GM19452 (cell line): ENCODE measurements around the gene SIGLEC11.
"Not testable (repeated sequence)": the region's sequence is repeated elsewhere in the genome, so short reads cannot be mapped to it uniquely, and the experiment has no call there.

ENCODE experiments used
- ATAC-seq: cut with Tn5 transposase; IDR thresholded peaks from one replicate; pipeline ENCODE4 v1.9.1; 2021; ENCODE audit not compliant: unreplicated experiment

Gene SIGLEC11

DNA sequence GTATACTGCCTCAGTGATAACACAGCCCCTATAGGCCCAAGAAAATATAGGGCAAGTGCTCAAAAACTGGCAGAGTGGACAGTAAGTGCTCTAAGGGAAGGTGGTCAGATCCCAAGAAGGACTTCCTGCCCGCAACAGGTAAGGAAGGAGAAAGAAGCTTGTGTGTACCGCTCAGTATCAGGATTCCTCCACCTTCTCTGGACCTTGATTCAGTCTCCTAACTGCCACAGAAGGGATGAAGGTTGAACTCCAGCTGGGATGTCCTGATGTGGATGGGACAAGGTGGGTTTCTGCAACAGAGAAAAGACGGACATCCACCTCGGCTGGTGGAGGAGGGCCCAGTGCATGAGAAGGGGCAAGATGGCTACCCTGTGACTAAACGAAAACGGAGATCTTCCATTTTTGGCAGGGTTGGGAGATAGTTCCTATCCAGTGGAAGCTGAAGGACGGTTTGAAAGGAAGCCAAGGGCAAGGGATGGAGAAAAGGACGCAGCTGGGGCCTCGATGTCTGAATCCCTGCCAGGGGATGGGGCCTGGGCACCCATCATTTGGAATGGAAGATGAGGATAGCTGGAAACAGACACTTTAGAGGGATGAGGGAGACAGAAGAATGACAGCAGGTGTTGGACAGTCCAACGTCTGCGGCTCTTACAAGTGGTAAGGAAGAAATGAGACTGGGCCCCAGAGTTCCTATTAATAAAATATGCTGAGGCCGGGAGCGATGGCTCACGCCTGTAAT lies 33.3 kb downstream of the SIGLEC11 start:
- no peak for ATAC-seq

- no peak for ATAC-seq
Observed at GRCh38 chr19:49926515-49926914, 34.5 kb downstream of the SIGLEC11 start.

DNA sequence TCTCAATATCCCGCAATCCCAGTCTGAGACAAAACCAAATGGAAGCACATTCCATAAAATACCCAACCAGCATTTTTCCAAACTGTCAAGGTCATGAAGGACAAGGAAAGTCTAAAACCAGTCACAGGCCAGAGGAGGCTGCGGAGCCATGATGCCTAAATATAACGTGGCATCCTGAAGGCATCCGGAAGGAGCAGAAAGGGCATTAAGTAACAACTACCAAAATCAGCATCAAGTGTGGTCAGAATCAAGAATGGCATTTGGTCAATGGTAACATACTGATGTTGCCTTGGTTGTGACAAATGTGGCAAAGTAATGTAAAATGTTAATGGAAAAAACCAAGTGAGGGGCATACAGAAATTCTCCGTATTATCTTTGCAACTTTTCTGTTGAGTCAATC lies 35.5 kb downstream of the SIGLEC11 start:
- ATAC-seq, result no peak

- not testable (repeated sequence) for ATAC-seq
Observed at GRCh38 chr19:49924881-49925210, 36.1 kb downstream of the SIGLEC11 start.

GRCh38 chr19:49924004-49924880 lies 36.7 kb downstream of the SIGLEC11 start:
- ATAC-seq, result no peak

DNA sequence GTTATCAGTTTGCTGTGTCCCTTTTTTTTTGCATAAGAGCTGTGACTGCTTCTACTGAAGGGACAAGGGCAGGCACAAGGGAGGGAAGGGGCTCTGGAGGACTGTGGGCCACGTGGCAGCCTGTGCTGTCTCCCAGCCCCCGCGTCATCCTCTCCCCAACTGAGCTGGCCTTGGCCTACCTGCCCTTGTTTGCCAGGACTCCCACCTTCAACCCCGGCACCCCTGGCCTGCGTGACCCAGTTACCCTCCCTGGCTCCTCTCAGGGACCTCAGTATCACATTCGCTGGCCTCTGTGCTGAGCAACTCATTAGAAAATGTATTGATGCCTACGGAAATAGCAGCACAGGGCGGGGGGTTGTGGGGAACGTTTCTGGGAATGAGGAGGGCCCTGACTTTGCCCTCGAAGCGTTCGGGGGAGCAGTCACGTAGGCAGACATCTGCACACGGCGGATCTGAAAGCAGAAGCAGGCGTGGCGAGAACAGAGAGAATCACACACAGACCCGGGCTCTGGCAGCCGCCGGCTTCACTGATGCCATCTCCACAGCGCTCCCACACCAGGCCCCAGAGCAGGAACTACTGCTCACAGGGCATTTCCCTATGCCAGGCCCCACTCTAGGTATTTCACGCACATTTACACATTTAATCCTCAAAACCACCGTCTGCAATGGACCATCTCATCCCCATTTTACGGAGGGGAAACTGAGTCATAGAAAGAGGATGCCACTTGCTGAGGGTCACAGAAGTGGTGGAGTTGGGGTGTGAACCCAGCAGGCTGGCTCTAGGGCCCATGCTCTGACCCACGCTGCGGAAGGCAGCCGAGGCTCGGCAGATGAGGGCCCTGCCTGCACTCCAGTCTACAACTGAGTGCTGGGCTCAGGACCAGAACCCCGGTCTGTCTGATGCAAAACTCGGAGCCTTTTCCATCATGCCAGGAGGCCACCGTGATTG lies 37.6 kb downstream of the SIGLEC11 start:
- ATAC-seq, result no peak

GRCh38 chr19:49921871-49922795 lies 38.8 kb downstream of the SIGLEC11 start:
- no peak for ATAC-seq

DNA sequence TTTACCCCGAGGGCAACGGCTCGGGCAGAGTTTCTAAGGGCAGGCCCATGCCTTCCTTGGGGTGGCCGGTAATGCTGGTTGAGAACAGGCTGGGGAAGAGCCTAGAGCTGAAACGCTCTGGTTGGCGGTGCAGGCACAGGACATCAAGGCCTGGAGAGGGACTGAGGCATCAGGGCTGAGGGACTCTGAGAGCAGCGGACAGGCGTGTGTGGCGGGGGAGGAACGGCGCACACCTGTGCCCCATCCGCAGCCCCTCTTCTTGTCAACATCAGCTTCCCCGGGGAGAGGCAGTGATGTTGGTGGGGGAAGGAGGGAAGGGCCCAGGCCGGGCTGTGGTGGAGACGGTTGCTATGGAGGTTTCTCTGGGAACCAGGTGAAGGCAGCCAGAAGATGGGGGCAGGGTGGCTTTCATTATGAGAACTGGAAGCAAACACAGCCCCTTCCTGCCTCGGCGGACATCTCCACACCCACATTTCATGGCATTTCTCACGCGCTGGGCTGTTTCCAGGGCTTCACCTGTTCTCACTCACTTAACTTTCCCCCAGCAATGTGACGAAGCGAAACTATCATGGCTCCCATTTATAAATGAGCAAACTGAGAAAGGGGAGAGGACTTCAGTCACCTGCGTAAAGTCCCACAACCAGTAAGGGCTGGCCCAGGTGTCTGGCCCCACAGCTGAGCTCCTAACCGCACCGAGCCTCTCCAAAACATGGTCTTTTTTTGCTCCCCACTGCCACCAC lies 40.2 kb downstream of the SIGLEC11 start:
- no peak for ATAC-seq

- no peak for ATAC-seq
Observed at GRCh38 chr19:49918089-49918488, 42.9 kb downstream of the SIGLEC11 start.

DNA sequence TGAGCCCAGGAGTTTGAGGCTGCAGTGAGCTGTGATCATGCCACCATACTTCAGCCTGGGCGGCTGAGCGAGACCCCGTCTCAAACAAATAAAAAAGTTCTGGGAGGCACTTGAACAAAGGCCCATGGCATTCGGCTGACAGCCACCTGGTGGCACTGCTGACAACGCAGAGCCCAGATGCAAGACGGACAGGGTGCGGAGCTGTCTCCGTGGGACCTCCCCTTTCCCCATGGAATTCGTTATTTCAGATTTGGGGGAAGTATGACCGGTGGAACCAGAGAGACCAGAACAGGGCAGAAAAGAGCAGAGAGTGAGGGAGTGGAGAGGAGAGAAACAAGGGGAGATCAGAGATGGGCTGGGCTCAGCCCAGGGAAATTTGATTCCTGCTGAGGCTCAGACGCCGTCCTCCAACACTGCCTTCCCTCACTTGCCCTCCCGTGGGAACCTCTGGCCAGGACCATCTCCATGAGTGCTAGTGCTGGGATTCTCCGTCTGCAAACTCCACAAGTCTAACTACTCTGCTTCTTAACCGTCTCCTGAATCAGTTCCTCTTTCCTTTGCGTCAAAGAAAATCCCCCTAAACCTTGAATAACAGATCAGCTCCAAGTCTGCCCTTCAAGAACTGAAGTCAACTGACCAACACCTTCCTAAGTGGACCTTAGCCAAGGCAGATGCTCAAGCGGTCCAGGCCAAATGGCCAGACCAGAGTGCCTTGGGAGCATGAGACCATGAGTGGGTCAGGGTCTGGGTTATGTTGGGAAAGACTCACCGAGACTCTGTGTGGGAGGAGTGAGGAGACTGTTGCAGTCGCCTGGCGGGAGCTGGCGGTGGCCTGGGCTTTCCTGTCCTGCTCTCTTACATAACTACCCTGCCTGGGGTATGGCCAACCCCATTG lies 43.9 kb downstream of the SIGLEC11 start:
- ATAC-seq, result no peak

GRCh38 chr19:49915271-49915670 lies 45.7 kb downstream of the SIGLEC11 start:
- ATAC-seq, result no peak

GRCh38 chr19:49913720-49914119 lies 47.3 kb downstream of the SIGLEC11 start:
- no peak for ATAC-seq

- ATAC-seq, result no peak
Observed at GRCh38 chr19:49912965-49913685, 47.8 kb downstream of the SIGLEC11 start.

- no peak for ATAC-seq
Observed at GRCh38 chr19:49911381-49912145, 49.4 kb downstream of the SIGLEC11 start.

- ATAC-seq, result no peak
Observed at GRCh38 chr19:49910179-49910578, 50.8 kb downstream of the SIGLEC11 start.

- no peak for ATAC-seq
Observed at GRCh38 chr19:49908480-49909420, 52.2 kb downstream of the SIGLEC11 start.
